Body of pancreas (tissue), 4 donors: Measurements from ENCODE around the gene CRABP1.

ENCODE experiments used
- POLR2A ChIP-seq, 3 donors: fragments of 450-650 bp; IDR thresholded peaks; one replicate each; pipeline ENCODE4 v1.6.1; 2016; ENCODE audit warnings: antibody characterized with exemption in 3 of 3, mild to moderate bottlenecking in 2 of 3
- TF ChIP-seq, protein P1 (sequence below), 7 experiments: fragments of 450-650 bp in 4 of 7; fragments of 200-600 bp in 3 of 7; sonication (generic) in 3 of 7; IDR thresholded peaks; one replicate each; pipeline ENCODE4 v1.5.1; 2016 to 2019; ENCODE audit warnings: antibody characterized with exemption in 7 of 7

DNA sequence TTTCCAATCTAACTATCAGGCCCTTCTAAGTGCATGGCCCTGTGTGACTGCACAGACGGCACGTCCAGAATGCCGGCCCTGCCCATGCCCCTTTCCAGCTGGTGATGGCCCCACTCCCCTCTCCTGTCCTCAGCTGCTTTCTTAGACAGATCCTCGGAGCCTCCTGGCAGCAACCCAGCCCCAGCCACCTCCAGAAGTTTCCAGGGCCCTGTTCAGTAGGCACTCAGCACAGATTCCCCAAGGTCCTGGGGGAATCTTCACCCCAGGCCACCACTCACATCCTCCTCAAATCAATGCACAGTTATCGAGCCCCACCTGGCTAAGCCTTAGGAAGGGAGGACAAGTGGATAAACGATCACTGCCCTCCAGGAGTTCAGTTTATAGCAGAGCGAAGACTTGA is 1.4 kb upstream of the CRABP1 start:
- no peak for TF ChIP-seq POLR2A (IDR thresholded peaks at IDR 0.05)
- TF ChIP-seq, protein P1, sequence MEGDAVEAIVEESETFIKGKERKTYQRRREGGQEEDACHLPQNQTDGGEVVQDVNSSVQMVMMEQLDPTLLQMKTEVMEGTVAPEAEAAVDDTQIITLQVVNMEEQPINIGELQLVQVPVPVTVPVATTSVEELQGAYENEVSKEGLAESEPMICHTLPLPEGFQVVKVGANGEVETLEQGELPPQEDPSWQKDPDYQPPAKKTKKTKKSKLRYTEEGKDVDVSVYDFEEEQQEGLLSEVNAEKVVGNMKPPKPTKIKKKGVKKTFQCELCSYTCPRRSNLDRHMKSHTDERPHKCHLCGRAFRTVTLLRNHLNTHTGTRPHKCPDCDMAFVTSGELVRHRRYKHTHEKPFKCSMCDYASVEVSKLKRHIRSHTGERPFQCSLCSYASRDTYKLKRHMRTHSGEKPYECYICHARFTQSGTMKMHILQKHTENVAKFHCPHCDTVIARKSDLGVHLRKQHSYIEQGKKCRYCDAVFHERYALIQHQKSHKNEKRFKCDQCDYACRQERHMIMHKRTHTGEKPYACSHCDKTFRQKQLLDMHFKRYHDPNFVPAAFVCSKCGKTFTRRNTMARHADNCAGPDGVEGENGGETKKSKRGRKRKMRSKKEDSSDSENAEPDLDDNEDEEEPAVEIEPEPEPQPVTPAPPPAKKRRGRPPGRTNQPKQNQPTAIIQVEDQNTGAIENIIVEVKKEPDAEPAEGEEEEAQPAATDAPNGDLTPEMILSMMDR (IDR thresholded peaks at IDR 0.05), result no peak
